Measurements from ENCODE around the gene PGM5.

PGM5 gene

DNA sequence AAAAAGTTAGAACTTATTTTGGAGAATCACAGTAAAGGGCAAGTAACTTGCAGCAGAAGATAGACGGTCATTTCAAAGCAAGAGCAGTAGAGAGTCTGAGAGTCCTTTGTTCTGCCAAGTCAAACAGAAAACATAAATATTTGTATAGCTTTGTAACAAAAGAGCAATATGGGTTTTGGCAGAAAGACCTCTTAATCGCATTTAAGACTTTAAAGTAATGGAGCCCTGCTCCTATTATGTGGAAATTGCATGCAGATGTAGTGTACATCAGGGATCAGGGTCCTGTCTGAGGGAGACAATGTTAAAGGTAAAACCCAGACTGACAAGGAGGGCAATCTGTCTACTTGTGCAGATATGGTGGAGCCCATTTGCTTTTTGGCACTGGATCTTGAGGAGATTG, 87.2 kb downstream of the PGM5 start:
- DNase-seq = no peak

DNA sequence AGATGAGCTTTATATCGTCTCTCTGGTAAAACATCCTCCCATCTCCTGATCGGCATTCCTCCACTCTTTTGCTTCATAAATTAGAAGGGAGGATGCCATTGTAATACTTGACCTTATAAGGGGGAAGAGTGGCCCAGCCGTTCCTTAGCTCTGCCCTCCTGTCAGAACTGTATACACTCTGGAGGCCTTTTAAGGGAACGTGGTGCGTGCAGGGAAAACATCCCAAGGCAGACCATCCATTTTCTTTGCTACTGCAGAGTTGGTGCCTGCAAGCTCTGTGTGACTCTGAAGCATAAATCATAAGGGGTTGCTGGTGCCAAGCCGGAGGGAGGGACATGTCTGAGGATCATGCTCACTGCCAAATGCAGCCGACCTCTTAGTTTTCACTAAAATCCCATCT, 90.4 kb downstream of the PGM5 start:
- no peak for DNase-seq

DNA sequence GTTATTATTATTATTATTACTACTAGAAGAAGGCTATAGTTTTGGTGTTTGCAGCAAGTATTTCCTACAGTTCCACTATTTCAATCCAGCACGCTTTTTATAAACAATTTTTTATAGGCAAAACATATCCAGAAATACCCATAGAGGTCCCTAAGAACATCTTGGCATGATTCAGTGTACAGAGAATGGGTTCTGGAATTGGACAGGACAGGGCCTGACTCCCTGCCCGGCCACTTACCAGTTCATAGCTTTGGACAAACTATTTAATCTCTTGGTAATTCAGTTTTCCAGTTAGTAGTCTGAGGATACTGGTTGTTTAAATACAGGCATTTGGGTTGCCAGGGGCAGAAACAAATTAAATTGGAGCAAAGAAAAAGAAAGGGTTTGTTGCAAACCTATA, 91.2 kb downstream of the PGM5 start:
- DNase-seq = no peak

DNA sequence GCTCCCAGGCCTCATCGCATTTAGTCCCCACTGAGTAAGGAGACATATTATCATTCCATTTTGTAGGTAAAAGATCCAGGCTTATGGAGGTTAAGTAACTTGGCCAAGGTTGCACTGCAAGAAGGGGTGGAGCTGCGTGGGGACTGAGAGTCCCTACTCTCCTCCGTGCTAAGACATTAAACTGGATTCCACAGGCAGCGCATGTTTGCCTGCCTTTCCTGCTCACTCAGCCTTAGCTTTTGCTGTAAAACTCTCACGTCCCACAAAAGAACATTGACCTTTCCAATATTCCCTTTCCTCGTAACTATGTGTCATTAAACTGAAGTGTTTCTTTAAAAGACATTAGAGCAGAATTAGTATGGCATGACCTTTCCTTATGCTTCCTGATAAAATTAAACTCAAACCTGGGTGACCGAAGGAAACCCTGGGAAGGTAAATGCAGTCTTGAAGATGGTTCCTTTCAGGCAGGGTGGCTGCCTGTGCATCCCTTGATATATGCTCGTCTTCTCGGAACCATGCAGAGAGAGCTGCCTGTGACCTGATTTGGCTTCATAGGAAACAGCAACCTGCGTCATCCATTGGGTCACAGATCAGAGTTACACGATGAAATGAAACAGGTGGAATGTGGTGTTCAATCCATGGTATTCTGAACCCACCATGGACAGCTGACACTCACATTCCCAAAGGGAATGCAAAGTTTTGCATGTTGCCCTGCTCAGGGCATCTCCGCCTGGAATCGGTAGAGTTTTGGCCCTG, 98.3 kb downstream of the PGM5 start:
- DNase-seq = no peak

DNA sequence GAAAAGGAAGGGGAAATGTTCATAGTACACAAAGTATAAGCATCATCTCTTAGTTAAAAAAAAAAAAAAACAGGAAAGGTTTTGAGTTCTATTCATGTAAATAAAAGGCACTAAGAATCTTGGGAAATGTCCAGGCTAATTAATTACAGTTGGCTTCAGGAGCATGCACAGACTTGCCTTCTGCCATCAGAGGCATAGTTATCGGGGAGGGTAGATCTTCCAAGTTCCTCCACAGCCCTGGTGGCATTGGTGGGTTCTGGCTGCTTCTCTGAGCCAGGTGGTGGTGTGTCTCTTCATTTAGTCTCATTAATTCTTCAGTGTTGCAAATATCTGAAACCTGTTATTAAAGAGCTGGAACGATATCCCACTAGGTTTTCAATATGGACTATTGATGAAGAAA, 99.0 kb downstream of the PGM5 start:
- DNase-seq = no peak

DNA sequence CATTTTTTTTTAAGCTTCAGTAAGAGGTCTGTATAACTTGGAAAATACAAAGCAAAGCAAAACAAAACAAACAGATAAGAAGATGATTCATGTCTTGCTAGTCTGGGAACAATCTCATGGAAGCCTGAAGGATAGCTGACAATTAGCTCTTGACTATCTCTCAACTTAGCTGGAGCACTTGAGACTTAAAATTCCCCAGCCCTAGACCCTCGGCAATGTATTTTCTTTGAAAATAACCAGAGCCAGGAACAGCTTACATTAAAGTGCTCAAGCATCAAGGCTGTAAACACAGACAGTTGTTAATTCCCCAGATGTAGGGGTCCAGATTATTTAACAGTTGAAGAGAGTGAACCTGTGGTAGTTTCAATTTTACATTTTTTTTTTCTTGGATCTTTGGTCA, 101.4 kb downstream of the PGM5 start:
- no peak for DNase-seq

DNA sequence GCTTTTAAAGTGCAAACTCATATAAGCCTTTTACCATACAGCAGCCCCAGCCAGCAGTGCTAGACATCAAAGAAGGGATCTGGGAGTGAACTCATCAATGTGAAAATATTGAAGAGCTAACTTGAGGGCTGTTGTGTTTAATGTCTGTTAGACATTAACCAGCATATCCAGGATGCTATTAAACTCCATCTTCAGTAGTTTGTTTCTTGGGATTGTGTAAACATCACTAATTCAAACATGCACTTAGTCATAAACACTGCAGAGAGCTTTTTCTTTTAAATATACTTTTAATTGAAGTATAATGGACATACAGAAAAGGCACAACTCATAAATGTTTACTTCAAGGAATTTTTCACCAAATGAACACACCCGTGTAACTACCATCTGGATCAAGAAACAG, 102.5 kb downstream of the PGM5 start:
- DNase-seq = no peak

DNA sequence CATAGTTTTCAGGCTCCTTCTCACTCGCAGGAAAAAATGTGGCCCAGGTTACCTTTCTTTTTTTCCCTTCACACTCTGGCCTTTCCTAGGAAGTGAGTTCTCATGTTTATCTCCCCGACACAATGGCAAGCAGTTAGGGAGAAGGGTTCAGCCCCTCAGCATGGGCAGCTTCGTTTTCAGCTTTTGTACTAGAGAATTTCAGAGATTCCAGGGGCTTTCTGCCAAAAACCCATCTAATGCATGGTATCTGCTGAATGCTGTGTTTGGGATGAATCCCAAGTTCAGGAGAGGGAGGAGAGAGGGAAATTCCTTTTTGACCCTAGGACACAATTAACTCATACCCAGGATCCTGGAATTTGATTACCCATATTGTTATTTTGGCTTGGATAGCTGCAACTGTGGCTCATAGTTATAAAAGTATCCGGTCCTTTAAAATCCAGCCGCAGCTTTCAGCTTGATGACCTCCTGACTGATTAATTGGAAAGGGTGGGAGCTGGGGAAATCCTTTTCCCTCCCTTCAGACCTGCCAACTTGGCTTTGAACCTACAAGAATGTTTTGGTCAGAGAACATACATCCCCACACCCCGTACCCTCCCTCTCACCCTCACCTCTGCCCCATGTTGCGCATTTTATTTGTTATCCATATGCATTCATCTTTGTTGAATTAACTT, 105.8 kb downstream of the PGM5 start:
- DNase-seq = no peak

DNA sequence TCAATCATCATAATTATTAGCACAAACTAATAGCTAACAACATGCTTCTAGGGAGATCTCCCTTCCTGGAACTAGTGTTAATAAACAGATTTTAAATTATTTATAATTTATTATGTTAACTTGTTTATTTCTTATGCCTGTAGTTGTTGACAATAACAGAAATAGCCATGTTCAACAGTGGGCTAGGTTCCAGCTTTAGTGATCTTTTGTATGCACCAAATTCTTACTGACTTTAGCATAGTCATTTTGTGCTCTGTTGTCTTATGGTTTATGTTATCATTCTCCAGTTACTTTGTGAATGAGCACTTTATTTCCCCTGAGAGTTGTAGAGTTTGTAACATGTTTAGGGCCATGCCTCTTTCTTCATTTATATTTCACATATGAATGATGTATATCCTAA, 113.7 kb downstream of the PGM5 start:
- no peak for DNase-seq

DNA sequence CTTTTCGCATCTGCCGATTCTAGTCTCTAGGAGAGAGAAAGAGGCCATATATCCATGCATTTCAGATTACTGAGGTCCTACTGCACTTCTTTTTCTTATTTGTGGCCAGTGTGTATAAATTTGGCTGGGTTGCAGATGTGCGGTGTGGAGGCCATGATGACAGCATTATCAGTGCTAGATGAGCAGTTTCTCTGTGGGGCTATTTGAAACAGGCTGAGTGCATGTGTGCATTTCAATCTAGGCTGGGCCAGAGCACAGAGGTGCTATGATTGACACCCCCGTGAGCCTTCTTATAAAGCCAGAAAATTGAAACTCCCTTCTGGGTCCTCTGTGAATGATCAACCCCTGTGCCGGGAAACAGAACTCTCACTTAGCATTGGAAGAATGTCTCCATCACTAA, 114.2 kb downstream of the PGM5 start:
- no peak for DNase-seq

DNA sequence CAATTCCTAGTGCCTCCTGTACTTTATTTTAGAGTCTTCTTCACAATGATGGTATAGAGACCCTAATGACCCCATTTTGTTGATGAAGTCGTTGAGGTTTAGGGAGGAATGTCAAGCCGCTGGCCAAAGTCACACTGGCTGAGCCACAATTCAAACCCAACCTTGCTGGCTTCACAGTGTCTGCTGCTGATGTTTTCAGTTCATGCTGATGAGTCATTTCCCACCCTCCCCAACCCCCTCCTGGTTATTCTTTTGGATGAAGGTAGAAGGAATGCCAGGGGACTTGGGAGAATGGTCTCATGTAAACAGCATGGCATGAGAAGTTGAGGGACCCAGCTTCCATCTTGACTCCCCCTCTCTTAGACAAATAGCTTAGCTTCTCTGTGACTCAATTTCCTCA, 115.7 kb downstream of the PGM5 start:
- no peak for DNase-seq

DNA sequence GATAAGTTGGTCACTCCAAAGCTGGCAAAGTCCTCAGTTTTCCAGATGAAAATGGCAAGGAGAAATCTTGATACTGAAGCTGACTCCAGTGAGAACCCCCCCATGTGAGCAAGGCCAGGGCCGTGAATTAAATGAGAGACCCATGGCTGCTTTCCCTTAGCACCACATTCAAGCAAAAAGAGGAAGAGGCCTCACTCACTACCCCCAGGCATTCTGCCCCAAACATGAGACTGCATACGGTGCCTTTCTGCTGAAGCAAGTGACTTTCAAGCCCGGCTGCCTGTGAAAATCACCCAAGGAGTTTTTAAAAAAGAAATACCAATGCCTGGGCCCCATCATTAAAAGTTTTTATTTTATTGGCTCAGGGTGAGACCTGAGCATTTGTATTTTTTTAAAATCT, 117.4 kb downstream of the PGM5 start:
- no peak for DNase-seq

DNA sequence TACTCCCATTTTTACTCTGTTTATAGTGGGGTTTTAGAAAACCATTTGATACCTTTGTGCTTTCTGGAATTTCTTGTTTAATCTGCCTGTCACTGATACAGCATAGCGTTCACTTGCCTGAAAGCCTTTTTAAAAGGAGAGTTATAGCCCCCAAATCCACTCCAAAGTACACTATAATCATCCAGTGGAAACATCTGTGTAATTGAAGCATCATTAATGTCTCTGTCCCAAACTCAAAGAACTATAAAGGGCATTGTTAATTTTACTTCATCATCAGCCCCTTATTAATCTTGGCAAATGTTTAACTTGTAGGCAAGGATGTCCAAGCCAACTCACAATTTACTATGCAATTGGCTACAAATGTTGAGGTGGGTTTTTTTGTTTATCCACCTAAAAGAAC, 120.0 kb downstream of the PGM5 start:
- no peak for DNase-seq

DNA sequence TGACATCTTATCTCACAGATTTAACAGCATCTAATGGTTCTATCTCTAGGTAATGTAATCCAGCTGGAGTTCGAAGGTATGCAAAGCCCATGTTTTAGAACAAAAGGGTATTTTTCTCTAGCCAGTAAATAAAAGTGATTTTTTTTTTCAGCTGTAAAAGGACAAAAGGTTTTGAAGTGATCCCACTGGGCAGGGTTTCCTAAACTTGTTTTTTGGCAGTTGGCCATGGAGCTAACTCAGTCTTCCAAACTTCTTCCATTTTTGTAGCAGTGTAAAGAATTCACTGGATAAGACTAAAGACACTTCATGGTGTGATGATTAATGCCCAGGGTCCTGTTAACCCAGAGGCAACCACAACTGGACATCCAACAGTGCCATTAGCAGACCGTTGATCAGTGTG, 120.4 kb downstream of the PGM5 start:
- DNase-seq = no peak

DNA sequence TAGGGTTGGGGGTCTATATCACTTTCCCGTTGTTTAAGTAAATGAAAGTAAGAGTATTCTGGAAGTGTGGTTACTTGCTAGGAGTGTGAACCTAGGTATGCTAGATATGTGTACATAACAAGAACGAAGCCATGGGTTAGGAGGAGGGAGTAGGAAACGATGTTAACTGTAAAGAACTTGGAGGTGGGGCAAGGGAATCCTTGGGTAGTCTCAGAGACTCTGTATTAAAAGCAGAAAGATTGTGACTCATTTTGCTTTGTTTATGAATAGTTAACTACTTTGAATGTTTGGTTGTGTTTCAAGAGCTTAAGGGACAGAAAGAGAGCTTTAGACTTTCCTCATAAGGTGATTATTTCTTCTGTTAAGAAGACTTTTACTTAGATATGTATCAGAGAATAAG, 124.4 kb downstream of the PGM5 start:
- no peak for DNase-seq

DNA sequence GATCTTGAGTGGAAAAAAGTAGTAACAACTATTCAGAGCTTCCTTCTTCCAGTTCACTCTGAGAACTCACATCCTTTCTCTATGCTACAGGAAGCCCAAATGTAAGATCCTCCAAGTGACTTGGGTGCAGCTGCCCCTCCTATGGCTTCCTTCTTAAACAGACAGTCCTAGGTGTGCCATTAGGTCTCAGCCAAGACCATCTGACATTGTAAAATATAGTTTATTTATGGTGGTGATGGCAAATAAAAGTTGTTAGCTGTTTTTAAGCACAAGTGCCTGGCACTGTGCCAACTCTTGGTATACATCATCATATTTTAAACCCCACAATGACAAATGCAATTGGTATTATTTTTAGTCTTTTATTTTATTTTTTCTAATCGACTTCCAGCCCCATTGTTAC, 126.1 kb downstream of the PGM5 start:
- DNase-seq = no peak

DNA sequence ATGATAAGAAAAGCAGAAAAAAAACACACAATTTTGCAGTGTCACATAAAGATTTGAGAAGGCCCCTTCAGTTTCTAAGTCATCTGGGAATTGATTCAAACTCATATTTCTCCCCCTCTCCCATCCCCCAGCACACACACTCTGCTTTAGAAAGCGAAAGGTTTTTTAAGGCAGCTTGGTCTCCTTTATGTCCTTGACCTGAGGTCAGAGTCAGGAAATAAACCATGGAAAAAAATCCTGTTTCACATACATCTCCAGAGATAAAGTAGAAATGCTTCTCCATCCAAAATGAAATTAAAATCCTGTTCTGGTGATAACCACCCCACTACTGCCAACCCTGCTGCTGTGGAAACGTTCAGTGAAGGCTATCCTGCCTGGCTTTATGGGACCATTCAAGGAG, 131.7 kb downstream of the PGM5 start:
- DNase-seq = no peak

DNA sequence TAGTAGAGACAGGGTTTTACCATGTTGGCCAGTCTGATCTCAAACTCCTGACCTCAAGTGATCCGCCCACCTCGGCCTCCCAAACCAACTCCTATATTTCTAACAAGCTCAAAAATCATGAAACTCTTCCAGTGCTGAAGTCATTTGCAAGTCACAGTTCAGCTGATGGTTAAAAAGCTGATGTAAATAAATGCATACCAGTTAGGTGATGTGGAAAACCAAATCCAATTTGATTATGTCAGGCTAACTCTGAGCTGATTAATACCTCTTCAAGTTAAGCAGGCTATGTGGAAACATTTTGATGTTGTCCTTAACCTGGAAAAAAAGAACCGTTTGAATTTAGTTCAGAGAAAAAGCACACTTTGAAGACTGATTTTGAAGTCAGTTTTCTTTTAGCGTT, 133.2 kb downstream of the PGM5 start:
- DNase-seq = no peak

DNA sequence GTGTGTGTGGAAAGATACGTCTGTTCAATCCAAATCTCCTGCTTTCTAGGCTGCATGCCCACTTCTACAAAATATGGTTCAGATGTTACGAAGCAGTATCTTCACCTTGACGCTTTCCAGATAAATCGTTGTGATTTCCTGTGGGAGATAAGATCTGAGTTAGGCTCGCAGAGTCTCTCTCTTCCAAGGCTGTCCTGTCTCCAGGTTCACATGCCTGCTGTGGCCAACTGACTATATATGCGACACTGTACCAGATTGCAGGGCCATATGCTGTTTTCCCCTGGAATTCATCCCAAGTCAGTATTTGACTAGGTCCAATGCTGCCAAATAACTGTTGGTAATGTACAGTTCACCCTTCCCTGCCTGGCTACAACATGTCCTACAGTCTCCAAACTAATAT, 136.4 kb downstream of the PGM5 start:
- DNase-seq = no peak

DNA sequence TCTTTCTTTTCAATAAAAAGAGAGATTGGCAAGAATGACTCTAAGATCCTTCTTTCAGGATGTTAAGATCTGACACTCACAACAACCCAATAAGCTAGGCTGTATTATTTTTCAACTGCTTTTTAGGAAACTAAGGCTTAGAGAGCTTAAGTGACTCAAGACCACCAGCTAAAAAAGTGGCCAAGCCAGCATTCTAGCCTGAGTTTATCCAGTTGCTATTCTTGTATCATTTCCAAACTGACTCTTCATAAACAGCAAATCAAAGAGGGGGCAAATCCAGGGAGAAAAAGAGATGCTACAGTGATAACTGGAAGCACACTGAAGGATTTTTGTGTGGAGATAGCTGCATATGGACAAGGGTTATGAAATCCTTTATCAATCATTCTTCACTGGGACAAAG, 137.1 kb downstream of the PGM5 start:
- no peak for DNase-seq

DNA sequence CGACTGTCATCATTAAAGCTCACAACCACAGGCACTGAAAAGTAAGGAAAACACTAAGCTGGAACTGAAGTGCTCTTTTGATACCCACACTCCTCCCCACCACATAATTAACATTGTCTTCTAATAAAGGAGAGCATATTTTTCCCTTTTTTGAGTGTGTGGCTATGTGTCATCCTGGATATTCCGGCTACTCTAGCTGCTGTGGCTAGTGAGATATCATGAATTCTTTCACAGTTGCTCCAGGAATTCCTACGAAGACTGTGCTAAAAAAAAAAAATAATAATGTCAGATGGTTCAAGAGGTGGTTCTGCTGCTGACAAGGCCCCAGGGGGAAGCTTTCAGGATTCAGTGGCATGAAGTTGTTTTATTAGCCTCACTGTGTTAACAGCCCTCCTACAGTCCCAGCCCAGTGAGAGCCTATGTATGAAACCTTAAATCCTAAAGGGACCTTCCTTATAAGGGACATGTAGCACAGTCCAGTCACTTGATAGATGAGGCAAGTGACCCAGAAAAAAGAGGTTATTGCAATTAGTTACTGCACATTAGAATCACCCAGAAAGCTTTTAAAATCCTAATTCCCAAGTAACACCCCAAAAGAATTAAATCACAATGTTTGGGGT, 137.7 kb downstream of the PGM5 start:
- no peak for DNase-seq

DNA sequence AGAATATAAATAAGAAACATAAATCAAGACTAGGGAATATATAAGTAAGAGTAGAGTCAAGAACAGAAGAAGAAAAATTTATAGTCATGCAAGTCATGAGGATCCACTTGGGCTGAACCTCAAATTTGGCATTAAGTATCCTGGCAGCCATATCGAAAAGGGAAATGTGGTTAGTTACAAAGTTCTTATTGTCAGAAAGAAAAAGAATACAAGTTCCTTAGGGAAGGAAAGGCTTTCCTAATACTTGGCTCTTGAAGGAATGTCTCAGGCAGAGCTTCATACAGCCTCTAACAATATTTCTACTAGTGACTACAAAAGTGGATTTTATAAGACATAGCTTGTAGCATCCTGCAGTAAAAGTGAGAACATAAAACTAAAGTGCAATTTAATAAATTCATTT, 138.8 kb downstream of the PGM5 start:
- DNase-seq = no peak

DNA sequence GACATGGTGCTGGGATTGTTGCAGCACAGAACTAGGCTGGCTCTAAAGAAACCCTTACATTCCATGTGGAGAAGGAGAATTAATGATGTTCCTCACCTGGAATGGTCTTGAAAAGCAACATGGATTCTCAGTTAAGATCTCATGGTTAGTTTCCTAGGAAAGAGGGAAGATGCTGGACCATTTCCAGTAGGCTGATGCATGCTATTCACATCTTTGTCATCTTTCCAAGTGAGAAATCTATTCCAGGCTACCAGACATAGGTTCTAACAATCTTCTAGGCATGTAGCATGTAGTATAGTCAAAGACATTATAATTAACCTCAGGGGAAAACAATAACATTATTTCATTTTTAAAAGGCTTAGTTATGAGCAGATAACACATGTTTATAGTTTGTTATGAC, 139.9 kb downstream of the PGM5 start:
- DNase-seq = no peak

DNA sequence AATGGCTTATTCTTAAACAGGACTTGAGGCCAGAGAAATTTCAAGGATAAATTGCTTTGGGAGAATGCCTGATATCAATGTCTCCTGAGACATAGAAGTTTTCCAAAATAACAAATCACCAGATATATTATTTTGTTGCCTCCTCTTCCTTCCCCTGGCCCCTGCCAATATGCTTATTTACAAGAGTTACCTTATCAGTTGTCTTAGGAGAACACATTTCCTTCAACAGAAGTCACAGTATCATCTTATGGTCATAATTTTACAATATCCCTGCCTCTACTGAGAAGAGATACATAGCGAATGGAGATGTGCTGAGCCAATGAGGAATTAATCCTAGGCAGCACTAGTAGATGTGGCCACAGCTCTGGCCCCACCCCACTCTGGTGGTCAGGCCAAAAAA, 141.2 kb downstream of the PGM5 start:
- no peak for DNase-seq

DNA sequence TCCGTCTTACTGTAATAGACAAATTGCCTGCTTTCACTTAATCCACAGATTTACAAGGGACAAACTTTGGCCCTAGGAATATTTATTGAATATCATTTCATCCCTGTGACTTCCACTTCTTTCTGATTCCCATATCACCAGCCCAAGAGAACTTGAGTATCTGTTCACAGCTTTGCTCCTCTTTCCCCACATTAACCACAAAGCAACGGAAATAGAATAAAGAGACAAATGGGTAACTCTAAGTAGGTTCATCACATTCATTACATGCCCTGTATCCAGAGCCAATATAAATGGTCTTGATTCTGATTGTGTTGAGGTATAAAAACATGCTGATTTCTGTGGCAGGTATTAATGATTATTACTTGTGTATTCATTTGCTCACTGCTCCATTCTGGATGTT, 142.4 kb downstream of the PGM5 start:
- DNase-seq = no peak
